OCI-LY7 (cell line): ENCODE results near the gene LGALS3.

Experiments used
- EZH2phosphoT487 ChIP-seq: fragments of 200-600 bp; sonication (generic); IDR thresholded peaks from 2 replicates; pipeline ENCODE4 v1.6.1; 2018; ENCODE audit warnings: low read depth, borderline replicate concordance, mild to moderate bottlenecking, mixed run types, antibody characterized with exemption, low read length, moderate library complexity, mixed read lengths
- TF ChIP-seq, protein P1 (sequence below): fragments of 200-600 bp; sonication (generic); conservative IDR thresholded peaks from 2 replicates; pipeline ENCODE4 v1.5.1; 2014; ENCODE audit warnings: mild to moderate bottlenecking, antibody characterized with exemption, low read length, moderate library complexity, mixed read lengths

GRCh38 chr14:55121628-55122439, 7.2 kb upstream of the LGALS3 start:
- TF ChIP-seq, protein P1, sequence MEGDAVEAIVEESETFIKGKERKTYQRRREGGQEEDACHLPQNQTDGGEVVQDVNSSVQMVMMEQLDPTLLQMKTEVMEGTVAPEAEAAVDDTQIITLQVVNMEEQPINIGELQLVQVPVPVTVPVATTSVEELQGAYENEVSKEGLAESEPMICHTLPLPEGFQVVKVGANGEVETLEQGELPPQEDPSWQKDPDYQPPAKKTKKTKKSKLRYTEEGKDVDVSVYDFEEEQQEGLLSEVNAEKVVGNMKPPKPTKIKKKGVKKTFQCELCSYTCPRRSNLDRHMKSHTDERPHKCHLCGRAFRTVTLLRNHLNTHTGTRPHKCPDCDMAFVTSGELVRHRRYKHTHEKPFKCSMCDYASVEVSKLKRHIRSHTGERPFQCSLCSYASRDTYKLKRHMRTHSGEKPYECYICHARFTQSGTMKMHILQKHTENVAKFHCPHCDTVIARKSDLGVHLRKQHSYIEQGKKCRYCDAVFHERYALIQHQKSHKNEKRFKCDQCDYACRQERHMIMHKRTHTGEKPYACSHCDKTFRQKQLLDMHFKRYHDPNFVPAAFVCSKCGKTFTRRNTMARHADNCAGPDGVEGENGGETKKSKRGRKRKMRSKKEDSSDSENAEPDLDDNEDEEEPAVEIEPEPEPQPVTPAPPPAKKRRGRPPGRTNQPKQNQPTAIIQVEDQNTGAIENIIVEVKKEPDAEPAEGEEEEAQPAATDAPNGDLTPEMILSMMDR: no peak
- no peak for TF ChIP-seq EZH2phosphoT487
